Measurements from ENCODE around the gene MXRA7.

DNA sequence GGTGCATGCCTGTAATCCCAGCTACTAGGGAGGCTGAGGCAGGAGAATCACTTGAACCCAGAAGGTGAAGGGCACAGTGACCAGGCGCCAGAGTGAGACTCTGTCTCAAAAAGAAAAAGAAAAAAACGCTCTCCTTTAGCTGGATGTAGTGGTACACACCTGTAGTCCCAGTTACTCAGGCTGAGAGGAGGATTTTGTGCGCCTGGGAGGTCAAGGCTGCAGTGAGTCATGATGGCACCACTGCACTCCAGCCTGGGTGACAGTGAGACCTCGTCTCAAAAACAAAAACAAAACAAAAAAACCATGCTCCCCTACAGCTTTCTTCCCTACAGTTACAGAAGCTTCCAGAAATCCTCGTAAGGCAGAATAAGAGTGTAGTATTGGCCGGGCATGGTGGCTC is 34.1 kb downstream of the MXRA7 start:
- TF ChIP-seq, protein P1, sequence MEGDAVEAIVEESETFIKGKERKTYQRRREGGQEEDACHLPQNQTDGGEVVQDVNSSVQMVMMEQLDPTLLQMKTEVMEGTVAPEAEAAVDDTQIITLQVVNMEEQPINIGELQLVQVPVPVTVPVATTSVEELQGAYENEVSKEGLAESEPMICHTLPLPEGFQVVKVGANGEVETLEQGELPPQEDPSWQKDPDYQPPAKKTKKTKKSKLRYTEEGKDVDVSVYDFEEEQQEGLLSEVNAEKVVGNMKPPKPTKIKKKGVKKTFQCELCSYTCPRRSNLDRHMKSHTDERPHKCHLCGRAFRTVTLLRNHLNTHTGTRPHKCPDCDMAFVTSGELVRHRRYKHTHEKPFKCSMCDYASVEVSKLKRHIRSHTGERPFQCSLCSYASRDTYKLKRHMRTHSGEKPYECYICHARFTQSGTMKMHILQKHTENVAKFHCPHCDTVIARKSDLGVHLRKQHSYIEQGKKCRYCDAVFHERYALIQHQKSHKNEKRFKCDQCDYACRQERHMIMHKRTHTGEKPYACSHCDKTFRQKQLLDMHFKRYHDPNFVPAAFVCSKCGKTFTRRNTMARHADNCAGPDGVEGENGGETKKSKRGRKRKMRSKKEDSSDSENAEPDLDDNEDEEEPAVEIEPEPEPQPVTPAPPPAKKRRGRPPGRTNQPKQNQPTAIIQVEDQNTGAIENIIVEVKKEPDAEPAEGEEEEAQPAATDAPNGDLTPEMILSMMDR (IDR thresholded peaks at IDR 0.05; ENCODE audit: low read depth, low read length, missing input control) = no peak
- no peak for TF ChIP-seq SP1 (IDR thresholded peaks at IDR 0.05)
- TF ChIP-seq, protein P2, sequence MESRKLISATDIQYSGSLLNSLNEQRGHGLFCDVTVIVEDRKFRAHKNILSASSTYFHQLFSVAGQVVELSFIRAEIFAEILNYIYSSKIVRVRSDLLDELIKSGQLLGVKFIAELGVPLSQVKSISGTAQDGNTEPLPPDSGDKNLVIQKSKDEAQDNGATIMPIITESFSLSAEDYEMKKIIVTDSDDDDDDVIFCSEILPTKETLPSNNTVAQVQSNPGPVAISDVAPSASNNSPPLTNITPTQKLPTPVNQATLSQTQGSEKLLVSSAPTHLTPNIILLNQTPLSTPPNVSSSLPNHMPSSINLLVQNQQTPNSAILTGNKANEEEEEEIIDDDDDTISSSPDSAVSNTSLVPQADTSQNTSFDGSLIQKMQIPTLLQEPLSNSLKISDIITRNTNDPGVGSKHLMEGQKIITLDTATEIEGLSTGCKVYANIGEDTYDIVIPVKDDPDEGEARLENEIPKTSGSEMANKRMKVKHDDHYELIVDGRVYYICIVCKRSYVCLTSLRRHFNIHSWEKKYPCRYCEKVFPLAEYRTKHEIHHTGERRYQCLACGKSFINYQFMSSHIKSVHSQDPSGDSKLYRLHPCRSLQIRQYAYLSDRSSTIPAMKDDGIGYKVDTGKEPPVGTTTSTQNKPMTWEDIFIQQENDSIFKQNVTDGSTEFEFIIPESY (IDR thresholded peaks at IDR 0.05) = no peak
- TF ChIP-seq RAD21 (IDR thresholded peaks at IDR 0.05) = no peak
- TF ChIP-seq TAF1 (conservative IDR thresholded peaks at IDR 0.05) = no peak
- TF ChIP-seq FOXA1 (IDR thresholded peaks at IDR 0.05) = no peak
- TF ChIP-seq, protein P3, sequence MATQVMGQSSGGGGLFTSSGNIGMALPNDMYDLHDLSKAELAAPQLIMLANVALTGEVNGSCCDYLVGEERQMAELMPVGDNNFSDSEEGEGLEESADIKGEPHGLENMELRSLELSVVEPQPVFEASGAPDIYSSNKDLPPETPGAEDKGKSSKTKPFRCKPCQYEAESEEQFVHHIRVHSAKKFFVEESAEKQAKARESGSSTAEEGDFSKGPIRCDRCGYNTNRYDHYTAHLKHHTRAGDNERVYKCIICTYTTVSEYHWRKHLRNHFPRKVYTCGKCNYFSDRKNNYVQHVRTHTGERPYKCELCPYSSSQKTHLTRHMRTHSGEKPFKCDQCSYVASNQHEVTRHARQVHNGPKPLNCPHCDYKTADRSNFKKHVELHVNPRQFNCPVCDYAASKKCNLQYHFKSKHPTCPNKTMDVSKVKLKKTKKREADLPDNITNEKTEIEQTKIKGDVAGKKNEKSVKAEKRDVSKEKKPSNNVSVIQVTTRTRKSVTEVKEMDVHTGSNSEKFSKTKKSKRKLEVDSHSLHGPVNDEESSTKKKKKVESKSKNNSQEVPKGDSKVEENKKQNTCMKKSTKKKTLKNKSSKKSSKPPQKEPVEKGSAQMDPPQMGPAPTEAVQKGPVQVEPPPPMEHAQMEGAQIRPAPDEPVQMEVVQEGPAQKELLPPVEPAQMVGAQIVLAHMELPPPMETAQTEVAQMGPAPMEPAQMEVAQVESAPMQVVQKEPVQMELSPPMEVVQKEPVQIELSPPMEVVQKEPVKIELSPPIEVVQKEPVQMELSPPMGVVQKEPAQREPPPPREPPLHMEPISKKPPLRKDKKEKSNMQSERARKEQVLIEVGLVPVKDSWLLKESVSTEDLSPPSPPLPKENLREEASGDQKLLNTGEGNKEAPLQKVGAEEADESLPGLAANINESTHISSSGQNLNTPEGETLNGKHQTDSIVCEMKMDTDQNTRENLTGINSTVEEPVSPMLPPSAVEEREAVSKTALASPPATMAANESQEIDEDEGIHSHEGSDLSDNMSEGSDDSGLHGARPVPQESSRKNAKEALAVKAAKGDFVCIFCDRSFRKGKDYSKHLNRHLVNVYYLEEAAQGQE (IDR thresholded peaks at IDR 0.05) = no peak
- TF ChIP-seq, protein P4, sequence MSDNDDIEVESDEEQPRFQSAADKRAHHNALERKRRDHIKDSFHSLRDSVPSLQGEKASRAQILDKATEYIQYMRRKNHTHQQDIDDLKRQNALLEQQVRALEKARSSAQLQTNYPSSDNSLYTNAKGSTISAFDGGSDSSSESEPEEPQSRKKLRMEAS (IDR thresholded peaks at IDR 0.05) = no peak
- TF ChIP-seq GABPA (IDR thresholded peaks at IDR 0.05 in 1 of 2, conservative IDR thresholded peaks at IDR 0.05 in 1 of 2) = no peak
- no peak for TF ChIP-seq YY1 (IDR thresholded peaks at IDR 0.05)
- no peak for TF ChIP-seq JUND (IDR thresholded peaks at IDR 0.05)
- TF ChIP-seq RXRA (IDR thresholded peaks at IDR 0.05) = no peak
- no peak for TF ChIP-seq EGR1 (IDR thresholded peaks at IDR 0.05; ENCODE audit: low read depth in 2 of 2)

Data from liver (tissue), 3 donors.